NCI-H345 treated with DMSO at 0.1 percent for 48 hours (cell line): ENCODE measurements around the gene MROH2B.
"Not testable (repeated sequence)": the region's sequence is repeated elsewhere in the genome, so short reads cannot be mapped to it uniquely, and the experiment has no call there.

Experiments
- DNase-seq: peaks from one replicate; lab custom pipeline; 2025; ENCODE audit not compliant: unreplicated experiment; lab: John Stamatoyannopoulos, UW

Gene MROH2B

GRCh38 chr5:41032973-41033372, 38.2 kb downstream of the MROH2B start:
- no peak for DNase-seq

DNA sequence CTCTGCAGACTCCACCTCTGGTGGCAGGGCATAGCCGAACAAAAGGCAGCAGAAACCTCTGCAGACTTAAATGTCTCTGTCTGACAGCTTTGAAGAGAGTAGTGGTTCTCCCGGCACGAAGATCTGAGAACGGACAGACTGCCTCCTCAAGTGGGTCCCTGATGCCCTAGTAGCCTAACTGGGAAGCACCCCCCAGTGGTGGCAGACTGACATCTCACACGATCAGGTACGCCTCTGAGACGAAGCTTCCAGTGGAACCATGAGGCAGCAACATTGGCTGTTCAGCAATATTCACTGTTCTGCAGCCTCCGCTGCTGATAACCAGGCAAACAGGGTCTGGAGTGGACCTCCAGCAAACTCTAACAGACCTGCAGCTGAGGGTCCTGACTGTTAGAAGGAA, 48.5 kb downstream of the MROH2B start:
- DNase-seq: not testable (repeated sequence)

- no peak for DNase-seq
These were observed 58.8 kb downstream of the MROH2B start for GRCh38 chr5:41012318-41012717.

GRCh38 chr5:41010572-41010971, 60.6 kb downstream of the MROH2B start:
- no peak for DNase-seq

- DNase-seq: no peak
These were observed 61.9 kb downstream of the MROH2B start for GRCh38 chr5:41009232-41009631.

GRCh38 chr5:41004931-41005330, 66.2 kb downstream of the MROH2B start:
- DNase-seq: no peak

- DNase-seq: no peak
These were observed 67.3 kb downstream of the MROH2B start for GRCh38 chr5:41003670-41004376.

DNA sequence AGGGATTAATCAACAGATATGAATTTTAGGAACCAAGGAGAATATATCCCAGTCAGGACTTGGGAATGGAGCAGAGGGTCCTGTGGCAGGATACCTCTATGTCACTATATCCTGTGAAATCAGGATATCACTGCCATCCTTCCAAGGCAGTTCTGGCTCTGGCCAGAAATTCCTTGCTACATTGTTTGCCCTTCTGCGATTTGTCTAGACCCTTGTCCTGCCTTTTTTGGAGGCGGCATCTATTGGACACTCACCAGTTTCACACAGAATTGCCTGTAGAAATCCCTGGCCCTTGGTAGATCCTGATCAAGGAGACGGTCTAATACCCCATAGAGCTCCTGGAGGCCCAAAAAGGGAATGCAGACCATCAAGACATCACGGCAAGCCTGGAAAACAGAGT, 71.2 kb downstream of the MROH2B start:
- DNase-seq: no peak

DNA sequence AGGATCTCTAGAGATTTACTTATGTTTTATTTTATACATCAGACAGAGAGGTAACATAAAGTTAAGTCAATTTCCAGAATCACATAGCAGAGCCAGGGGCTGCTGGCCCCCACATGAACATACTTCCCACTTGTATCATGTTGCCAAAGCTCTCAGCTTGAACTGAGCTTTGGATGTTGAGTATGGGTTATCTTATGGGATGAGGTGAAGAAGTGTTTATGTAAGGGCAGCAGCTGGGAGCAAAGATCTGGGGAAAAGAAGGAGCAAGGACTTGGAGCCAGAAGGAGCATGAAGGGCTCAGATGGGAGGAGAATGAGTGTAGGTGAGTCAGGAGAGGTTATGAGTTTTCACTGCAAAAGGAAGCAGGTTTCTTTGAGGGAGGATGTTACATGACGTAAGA, 72.0 kb downstream of the MROH2B start:
- DNase-seq: no peak

GRCh38 chr5:40995801-40996586, 75.1 kb downstream of the MROH2B start:
- DNase-seq: no peak

DNA sequence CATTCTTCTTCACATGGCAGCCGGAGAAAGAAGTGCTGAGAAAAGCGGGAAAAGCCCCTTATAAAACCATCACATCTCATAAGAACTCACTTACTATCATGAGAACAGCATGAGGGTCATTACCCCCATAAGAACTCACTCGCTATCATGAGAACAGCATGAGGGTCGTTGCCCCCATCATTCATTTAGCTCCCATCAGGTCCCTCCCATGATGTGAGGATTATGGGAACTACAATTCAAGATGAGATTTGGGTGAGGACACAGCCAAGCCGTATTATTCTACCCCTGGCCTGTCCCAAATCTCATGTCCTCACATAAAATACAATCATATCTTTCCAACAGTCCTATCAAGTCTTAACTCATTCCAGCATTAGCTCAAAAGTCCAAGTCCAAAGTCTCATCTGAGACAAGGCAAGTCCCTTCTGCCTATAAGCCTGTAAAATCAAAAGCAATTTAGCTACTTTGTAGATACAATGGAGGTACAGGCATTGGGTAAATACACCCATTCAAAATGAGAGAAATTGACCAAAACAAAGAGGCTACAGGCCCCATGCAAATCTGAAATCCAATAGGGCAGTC, 79.1 kb downstream of the MROH2B start:
- no peak for DNase-seq

DNA sequence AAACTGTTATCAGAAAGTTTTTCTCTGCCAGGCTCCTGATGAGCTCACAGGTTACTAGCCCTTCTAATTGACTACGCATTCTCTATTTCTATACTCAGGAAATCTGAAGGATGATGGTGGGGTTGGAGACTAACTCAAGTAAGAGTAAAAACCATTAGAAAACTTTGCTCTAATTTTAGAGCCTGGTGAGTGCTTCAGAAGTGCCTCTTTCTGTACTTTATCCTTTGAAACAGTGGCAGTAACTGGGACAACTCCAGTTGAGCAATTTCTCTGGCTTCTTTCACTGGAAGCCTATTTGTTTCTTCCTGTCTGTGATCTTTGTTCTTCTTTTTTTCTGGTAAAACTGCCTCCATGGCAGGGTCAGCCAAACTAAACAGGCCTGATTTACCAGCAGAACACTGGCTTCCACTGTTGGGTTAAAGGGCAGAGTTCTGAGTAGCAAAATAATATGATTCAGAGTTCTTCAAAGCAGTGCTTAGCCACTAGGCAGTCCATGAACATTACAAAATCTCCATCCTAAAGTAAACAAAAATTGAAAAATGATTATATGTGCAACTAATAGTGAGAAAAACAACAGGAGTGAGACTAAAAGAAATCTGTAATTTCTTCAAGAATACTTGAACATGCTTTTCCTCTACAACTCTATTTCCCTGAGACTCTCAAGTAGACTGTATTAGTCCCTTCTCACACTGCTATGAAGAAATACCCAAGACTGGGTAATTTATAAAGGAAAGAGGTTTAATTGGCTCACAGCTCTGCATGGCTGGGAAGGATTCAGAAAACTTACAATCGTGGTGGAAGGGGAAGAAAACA, 79.8 kb downstream of the MROH2B start:
- DNase-seq: no peak

DNA sequence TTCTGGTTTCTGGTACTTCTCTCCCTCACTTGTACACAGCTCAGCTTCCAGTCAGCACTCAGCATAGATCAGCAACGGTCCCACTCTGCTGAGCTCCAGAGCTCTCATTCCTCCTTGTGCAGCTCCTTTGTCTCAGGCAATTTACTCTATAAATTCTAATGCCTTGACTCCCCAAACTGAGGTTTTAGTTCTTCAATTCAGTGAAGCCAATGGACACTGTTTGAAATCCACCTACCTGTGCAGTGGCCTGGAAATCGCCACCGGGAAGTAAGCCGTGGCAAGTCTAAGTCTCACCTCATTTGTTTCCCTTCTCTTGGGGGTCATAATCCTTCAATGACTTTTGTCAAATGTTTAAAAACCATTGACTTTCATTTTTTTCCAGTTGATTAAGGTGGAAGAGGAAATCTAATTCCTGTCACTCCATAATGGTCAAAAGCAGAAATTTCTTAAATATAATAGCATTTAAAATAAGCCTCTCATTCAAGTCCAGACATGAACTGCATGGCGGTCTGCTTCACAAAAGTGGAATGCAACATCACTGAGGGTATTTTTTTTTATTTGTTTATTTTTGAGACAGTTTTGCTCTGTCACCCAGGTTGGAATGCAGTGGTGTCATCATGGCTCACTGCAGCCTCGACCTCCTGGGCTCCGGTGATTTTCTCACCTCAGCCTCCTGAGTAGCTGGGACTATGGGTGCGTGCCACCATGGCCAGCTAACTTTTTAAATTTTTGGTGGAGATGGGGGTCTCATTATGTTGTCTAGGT, 82.2 kb downstream of the MROH2B start:
- DNase-seq: no peak

DNA sequence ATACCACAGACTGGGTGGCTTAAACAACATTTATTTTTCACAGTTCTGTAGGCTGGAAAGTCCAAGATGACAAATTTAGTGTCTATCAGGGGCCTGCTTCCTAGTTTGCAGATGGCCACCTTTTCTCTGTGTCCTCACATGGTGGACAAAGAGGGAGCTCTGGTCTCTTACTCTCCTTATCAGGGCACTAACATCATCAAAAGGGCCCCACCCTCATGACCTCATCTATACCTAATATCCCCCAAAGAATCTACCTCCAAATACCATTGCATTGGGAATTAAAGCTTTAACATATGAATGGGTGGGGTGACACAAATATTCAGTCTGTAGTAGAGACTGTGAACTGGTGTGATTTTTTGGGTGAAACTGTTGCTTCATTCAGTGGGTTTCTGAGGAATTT, 83.8 kb downstream of the MROH2B start:
- DNase-seq: no peak

DNA sequence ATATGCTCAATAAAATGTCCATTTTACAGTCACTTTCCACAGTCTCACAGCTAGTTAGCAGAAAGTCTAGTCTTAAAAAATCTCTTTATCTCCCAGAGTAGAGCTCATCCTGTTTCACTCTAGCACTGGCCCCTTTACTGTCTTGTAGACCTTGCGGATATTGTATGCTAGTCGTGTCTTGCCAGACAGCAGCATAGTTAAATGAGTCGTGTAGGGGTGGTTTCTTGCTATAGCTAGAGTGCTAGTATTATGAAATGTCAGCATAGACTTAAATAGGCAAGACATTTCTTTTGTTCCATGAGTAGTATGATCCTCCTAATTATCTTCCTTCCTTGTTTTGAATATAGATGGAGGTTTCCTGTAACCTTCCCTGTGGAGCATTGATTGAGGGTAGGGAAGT, 84.5 kb downstream of the MROH2B start:
- DNase-seq: no peak

DNA sequence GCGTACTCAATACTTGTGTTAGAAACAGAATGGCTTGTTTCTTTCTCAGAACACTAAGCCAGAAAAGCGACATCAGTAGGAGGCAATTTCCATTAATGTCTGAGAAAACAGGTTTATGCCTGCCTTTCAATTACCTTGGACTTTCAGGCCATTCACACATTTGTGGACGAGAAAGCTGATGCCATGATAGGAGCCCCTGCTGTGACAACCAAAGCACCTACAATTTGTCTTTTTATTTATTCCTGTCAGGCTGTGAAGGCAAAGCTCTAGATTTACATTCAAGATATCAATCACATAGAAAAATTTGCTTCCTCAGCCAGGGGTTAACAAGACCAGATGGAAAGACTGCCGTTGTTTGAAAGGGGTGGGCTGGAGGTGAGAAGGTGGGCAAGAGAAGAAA, 85.6 kb downstream of the MROH2B start:
- DNase-seq: no peak

GRCh38 chr5:40984884-40985283, 86.3 kb downstream of the MROH2B start:
- DNase-seq: no peak

DNA sequence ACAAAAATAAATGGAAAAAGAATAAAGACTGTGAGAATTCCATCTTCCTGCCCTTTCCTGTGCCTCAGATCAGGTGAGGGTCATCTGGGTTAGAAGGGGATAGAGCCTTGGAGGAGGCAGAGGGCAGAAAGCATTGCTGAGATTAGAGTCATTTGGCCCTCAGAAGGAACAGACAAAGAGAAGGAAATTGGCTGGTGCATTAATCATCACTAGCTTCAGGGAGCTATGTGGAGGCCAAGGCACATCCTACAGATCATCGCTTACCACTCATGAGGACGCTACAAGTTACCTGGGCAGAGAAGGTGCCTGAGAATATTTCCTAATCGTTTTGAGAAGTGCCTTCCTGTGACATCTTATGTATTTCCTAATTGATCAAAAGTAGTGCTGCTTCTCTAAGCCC, 87.4 kb downstream of the MROH2B start:
- DNase-seq: no peak

- no peak for DNase-seq
These were observed 89.7 kb downstream of the MROH2B start for GRCh38 chr5:40981420-40981819.

- no peak for DNase-seq
These were observed 94.3 kb downstream of the MROH2B start for GRCh38 chr5:40976836-40977235.

DNA sequence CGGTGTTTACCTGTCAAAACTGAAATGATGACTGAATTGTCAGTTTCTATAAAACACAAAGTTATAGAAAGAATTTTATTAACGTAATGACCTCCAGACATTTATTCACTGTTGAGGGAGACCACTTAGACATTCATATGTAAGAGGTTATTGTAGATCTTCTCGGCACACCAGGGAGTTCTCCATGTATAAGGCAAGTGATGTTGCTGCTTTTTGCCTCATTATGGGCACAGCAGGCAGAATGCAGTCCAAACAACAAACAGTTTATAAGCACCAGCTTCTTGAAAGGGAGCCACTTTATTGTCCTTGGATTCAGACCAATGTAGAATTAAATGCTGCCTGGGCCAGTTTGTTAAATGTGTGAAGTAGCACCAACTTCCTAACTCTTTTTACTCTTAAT, 95.1 kb downstream of the MROH2B start:
- no peak for DNase-seq
